HG03565 (cell line): Measurements from ENCODE around the gene CABLES1.
"Not testable (repeated sequence)": the region's sequence is repeated elsewhere in the genome, so short reads cannot be mapped to it uniquely, and the experiment has no call there.

Experiments
- ATAC-seq: cut with Tn5 transposase; IDR thresholded peaks from one replicate; pipeline ENCODE4 v1.9.1; 2021; ENCODE audit warnings: mild to moderate bottlenecking, moderate library complexity; ENCODE audit not compliant: unreplicated experiment

CABLES1 gene, protein sequence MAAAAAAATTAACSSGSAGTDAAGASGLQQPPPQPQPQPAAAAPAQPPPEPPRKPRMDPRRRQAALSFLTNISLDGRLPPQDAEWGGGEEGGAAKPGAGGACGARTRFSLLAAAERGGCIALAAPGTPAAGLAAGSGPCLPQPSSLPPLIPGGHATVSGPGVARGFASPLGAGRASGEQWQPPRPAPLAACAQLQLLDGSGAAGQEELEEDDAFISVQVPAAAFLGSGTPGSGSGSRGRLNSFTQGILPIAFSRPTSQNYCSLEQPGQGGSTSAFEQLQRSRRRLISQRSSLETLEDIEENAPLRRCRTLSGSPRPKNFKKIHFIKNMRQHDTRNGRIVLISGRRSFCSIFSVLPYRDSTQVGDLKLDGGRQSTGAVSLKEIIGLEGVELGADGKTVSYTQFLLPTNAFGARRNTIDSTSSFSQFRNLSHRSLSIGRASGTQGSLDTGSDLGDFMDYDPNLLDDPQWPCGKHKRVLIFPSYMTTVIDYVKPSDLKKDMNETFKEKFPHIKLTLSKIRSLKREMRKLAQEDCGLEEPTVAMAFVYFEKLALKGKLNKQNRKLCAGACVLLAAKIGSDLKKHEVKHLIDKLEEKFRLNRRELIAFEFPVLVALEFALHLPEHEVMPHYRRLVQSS

DNA sequence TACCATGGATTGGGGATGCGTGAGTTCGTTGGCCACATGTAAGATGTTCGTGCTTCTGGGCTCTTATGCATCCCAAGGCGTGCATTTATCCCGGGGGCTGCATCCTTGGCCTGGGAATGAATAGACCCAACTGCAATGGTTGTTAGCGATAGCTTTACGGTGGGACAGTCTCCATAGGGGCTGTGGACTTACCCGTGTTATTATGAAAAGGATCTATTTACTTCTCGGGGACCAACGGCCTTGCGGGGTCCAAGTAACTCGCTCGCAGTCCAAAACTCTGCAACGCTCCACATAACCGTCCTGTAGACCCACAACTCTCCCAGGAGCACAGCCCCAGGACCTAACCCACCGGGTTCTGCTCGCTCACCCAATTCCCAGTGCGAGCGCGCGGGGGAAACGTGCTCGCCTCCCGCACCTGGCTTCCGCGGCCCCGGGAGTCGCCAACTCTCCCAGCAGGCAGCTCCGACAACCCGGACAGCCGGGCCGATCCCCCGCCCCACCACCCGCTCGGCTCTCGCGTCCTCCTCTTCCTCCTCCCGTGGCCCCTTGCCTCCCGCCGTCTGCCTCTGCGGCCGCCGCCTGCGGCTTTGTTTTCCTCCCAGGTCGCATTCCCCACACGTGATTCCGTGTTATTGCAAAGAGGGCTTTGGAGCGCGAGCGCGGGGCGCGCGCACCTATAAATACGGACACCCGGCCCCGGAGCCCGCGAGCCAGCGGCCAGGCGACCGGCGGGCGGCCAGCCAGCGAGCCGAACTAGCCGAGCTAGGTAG lies at the start of gene CABLES1:
TSS of gene CABLES1 (plus strand) at position 706 of the 770 bp plus-strand sequence. CDS start 278 bp downstream, outside the sequence.
- no peak for ATAC-seq

DNA sequence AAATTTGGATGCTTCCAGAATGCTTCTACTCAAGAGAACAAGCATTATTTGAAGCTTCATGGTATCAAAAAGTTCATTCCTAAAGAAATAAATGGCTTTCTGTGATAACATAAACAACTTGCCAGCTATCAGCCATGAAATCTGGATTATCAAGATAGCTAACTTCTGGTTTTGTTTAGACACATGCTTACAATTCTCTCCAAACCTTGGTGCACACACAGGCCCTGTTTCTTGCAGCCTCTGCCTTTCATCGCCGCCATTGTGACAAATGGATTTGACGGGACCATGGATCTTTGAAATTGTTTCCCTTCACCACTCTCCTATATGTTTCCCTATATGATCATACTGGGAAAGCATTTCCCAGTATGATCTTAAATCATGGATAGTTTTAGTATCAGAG lies 47.9 kb upstream of the CABLES1 start:
- no peak for ATAC-seq

DNA sequence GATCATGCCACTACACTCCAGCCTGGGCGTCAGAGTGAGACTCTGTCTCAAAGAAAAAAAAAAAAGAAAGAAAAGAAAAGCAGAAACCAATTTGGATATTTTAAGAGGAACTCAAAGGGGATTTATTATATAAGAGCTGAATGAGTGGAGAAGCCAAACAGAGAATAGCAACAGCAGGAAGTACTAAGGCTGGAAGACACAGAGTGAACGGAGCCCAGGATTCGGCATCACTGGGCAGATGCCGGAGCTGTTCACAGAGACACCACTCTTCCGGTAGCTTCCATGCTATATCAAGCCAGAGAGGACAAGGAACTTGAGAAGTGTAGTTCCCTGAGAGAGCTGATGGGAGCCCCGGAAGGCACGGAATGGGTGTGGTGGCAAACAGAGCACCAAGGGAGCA lies 47.0 kb upstream of the CABLES1 start:
- no peak for ATAC-seq

DNA sequence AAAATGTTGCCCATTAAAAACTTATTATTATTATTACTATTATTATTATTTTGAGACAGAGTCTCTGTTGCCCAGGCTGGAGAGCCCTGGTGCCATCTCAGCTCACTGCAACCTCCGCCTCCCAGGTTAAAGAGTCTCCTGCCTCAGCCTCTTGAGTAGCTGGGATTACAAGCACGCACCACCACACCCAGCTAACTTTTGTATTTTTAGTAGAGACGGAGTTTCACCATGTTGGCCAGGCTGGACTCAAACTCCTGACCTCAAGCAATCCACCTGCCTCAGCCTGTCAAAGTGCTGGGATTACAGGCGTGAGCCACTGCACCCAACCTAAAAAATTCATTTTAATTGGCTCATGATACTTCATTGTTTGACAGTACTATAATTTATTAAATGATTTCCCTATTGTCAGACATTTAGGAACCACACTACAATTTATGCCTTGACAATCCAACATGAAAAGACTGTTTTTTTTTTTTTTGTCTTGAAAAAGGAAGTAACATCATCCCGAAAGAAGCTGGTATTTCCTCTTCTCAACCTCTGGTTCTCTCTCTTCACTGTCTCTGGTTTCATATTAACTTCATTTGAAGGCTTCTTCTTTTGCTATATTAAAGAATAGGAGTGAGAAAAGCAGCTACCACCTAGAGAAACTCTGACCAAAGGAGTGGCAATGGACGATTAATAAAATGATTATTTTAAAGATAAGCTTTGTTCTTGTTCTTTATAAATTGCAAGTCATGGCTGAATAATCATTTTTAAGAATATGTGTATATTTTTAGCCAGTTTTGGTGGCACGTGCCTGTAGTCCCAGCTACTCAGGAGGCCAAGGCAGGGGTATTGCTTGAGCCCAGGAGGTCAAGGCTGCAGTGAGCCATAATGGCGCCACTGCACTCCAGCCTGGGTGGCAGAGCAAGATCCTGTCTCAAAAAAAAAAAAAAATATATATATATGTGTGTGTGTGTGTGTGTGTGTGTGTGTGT lies 44.0 kb upstream of the CABLES1 start:
- ATAC-seq, result not testable (repeated sequence)

DNA sequence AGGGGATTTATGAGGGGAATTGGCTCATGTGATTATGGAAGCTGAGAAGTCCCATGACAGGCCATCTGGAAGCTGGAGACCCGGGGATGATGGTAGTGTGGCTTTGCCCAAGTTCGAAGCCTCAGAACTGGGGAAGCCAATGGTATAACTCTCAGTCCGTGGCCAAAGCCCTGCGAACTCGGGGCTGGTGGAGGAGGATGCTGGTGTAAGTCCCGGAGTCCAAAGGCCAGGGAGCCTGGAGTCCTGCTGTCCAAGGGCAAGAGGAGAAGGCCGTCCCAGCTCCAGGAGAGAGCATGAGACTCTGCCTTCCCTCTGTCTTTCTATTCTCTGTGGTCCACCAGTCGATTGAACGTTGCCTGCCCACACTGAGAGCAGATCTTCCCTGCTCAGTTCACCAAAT lies 43.2 kb upstream of the CABLES1 start:
- ATAC-seq, result no peak

DNA sequence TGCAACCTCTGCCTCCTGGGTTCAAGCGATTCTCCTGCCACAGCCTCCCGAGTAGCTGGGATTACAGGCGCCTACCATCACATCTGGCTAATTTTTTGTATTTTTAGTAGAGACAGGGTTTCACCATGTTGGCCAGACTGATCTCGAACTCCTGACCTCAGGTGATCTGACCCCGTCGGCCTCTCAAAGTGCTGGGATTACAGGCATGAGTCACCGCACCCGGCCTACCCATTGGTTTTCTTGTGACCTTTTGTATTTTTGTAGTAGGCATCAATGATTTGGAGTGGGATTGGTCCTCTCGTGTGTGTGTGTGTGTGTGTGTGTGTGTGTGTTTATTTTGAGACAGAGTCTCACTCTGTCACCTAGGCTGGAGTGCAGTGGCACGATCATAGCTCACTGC lies 42.2 kb upstream of the CABLES1 start:
- not testable (repeated sequence) for ATAC-seq

DNA sequence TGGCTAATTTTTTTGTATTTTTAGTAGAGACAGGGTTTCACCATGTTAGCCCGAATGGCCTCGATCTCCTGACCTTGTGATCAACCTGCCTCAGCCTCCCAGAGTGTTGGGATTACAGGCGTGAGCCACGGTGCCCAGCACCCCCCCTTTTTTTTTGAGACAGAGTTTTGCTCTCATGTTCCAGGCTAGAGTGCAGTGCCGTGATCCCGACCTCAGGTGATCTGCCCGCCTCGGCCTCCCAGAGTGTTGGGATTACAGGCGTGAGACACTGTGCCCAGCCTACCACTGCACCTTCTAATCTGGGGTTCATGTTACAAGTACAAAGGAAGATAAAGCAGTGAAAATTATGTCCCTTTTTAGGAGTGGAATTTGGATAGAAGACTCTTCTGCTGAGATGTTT lies 41.5 kb upstream of the CABLES1 start:
- ATAC-seq, result no peak

DNA sequence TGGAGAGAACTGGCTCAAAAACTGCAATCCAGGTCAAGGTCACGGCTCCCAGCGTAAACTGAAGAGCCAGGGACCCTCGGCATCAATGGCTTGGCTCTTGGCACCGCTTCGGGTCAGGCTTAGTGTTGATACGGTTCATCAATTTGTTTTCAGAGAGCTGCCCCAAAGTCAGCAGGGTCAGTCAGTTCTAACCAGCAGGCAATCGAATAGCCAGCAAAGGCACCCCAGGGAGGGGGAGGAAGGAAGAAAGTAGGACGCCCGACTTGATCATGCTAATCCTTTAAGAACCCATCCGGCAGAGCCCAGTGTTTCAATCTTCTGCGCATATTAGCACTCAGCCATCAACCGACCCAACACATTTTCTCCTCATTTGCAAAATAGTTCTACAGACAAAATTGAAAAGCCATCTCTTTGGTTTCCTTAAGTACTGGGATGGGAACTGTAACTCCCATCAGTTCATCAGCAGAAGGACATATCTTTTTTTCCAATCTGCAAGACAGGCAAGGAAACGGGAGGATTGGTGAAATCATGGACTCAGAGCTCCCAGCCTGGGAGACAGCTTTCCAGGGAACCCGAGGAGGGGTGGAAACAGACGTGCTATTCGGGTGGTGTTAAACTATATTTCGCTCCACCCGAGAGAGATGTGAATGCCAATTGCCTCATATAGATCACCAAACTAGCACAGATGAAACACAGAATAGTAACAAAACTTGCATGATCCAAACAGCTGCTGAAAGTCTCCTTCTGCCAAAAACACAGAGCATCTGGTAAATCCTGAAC lies 40.7 kb upstream of the CABLES1 start:
- no peak for ATAC-seq

DNA sequence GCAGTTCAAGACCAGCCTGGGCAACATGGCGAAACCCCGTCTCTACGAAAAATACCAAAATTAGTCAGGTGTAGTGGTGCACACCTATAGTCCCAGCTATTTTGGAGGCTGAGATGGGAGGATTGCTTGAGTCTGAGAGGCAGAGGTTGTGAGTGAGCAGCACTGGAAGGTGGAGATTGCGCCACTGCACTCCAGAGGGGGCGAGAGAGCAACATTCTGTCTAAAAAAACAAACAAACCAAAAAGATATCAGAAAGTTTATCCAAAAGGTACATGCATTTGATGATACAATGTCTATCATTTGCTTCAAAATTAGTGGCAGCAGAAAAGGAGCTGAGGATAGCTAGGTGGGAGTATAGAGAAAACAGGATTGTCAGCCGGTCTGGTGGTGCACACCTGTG lies 39.8 kb upstream of the CABLES1 start:
- no peak for ATAC-seq

DNA sequence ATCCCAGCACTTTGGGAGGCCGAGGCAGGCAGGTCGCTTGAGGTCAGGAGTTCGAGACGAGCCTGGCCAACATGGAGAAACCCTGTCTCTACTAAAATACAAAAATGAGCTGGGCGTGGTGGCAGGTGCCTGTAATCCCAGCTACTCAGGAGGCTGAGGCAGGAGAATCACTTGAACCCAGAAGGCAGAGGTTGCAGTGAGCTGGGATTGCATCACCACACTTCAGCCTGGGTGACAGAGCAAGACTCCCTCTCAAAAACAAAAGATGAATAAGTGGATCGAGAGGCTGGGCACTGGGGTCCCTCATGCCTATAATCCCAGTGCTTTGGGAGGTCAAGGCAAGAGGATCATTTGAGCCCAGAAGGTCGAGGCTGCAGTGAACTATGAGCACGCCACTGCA lies 38.3 kb upstream of the CABLES1 start:
- ATAC-seq, result not testable (repeated sequence)

DNA sequence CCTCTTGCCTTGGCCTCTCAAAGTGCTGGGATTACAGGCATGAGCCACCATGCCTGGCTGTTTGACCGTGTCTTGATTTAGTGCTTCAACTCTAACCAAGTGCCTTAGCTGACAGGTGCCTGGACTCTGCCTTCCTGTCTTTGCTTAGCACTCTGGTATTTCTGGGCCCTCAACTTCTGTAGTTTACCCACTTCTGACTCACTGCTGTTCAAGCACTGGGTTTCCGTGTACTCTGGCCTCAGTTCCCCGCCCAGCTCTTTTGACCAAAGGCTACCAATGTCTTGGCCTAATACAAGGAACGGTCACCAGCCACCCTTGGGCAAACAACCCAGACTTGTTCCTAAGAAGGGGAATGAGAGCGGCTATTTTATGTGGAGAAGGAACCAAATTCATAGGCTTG lies 35.7 kb upstream of the CABLES1 start:
- no peak for ATAC-seq

DNA sequence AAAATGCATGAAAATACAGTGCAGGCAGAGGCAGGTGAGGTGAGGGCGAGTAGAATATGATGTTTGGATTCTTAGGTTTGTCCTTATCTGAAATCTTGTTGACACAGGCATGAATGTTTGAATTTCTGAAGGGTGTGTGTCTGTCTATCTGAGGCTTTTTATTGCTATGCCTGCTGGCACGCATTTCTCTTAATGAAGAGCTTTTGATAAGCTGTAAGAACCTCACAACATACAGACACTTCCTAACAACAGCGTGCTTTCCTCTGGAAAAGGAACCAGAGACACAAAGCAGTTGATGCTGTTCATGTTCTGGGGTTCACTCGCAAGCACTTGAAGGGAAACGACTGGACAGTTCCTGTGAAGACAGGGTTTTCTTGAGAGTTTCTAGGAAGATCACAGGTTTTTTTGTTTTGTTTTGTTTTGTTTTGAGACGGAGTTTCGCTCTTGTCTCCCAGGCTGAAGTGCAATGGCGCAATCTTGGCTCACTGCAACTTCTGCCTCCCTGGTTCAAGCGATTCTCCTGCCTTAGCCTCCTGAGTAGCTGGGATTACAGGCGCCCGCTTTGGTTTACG lies 33.3 kb upstream of the CABLES1 start:
- ATAC-seq, result no peak

DNA sequence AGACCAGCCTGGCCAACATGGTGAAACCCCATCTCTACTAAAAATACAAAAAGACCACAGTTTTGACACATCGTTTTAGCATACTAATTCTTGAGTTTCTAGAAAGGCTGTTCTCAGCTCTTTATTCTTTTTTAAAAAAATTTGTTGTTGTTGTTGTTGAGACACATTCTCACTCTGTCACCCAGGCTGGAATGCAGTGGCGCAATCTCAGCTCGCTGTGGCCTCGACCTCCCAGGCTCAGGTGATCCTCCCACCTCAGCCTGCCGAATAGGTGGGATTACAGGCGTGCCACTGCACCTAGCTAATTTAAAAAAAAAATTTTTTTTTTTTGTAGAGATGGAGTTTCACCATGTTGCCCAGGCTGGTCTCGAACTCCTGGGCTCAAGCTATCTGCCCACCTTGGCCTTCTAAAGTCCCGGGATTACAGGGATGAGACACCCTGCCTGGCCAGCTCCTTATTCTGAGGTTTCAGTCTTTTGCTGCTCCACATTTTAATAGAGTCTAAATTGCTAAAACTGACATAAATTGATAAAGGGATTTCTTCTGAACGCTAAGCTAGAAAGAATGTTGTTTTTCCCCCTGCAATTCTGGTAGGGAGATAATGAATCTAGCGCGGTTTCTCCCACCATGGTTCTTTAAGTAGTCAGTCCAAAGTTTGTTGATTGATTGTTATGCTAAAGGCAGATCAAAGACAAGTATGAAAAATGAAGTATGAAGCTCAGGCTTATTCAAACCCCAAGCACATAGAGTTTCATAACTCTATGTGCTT lies 32.6 kb upstream of the CABLES1 start:
- ATAC-seq, result no peak

DNA sequence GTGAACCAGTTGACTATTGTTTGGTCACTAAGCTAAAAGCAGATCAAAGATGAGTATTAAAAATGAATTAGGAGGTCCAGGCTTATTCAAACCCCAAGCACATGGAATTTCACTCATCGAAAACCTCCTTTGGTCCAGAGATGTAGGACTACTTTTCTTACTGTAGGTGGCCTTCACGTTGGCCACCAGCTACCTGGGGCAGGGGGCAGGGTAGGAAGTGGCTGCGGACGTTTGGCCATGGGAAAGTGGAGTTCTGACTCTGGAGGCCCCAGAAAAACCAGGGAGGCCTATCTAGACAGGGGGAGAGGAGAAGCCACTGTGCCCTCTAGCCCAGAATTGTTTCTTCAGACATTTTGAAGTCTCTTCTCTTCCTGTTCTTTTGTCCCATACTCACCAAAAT lies 31.8 kb upstream of the CABLES1 start:
- no peak for ATAC-seq

DNA sequence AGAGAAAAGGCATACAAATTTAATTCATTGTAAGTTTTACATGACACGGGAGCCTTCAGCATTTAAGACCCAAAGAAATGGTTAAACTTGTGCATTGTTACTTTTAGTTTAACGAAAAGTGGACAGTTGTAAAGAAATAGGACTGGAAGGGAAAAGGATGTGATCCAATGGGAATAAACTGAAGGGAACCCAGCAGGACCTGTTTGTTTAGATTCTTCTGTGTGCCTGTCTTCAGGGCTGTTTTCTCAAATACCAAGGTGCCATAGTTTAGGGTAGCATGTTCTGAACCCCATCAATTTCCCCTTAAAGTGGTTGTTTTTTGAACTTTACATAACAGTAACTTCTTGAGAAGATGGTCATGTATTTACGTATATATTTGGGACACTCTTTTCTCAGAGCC lies 30.3 kb upstream of the CABLES1 start:
- no peak for ATAC-seq

DNA sequence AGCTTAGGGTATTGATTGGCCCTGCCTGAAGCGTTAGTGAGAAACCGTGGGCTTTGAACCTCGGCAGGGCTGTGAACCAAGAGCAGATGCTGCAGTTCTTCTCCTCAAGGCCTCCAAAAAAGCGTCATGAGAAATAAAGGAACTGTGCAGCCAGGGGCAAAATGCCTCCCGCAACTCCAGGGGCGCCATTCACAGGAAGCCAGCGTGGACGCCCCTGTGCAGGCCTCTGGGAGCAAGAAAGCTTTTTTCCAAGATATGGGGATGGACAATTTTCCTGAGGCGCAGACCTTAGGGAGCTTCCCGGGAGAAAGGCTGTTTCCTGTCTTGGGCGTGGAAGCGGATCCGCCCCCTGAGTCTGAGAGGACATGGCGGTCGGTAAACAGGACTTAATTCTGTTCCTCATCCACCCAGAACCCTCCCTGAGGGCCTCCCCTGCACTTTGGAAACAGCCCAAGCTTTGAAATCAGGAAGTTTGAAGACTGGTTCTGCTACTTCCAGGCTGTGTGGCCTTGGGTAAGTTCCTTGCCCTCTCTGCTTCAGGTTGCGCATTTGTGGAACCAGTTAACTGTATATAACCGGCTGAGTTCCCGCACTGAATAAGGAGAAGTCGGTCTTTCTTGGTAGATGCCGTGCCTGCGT lies 29.6 kb upstream of the CABLES1 start:
- ATAC-seq, result no peak

DNA sequence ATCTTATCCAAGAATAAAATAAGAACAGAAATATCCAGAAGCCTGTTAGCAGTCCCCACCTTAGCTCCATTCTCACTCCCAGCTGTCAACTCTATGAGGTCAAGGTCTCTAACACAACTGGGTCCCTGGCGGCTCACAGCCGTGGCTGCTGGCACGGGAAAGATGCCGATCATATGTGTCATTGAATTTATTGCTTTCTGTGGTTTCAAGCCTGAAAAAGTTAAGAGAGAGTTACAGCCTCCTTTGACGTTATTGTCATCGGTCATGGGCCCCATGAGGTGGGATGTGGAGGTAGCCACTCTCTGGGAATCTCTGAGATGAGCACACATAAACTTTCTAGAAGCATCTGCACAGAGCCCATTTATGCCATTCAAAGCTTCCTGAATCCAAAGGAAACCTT lies 28.7 kb upstream of the CABLES1 start:
- ATAC-seq, result no peak

DNA sequence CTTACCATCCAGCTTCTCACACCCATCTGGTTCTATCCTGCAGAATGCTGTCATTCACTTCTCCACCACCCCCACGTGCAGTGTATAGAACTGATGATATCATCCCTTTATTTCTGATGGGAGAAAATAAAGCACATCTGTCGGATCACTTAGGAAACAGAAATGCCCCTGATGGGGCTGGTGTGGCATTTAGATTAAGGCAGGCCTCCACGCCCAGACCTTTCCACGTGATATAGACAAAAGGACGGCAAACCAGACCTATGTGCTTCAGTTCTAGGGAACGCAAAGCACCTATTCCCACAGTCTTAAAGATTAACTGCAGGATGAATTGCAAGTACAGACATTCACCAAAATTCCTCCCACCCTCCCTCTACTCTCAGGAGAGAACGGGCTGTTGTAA lies 27.6 kb upstream of the CABLES1 start:
- no peak for ATAC-seq
